ENCODE results near the gene CCDC148. TPM values are rescaled to one million over a fixed set of nuclear protein-coding genes. Genes with fewer than 3 reads are reported as not detected.

CCDC148 gene
- total RNA-seq, 4 donors from 2014 or later = not detected

DNA sequence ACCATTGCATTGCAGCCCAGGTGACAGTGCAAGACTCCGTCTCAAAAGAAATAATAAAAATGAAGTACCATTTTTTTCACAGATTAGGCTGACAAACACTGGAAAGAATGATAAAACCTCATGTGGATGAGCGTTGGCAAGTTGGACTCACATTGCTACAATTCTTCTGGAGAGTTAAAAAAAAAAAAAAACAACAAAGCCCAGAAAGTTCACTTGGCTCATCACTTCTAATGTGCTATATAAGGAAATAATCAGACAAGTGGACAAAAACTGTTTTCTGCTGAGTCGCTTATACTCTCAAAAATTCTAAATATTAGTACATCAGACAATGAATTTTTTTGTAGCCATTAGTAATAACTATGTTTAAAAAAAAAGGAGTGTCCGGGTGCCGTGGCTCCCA, 38.6 kb upstream of the CCDC148 start:
- no peak overlapping the region for H3K4me3 ChIP-seq
- H3K9me3 ChIP-seq = no peaks in the 10 kb centered on the region
- TF ChIP-seq POLR2A (IDR thresholded peaks at IDR 0.05) = no peak
- no peak for TF ChIP-seq CTCF (IDR thresholded peaks at IDR 0.05)
- no peaks in the 10 kb centered on the region for H3K27me3 ChIP-seq
- H3K27ac ChIP-seq = no peak overlapping the region
- H3K4me1 ChIP-seq = no peaks in the 10 kb centered on the region
- DNase-seq = no peak
- no peaks in the 10 kb centered on the region for H3K36me3 ChIP-seq

DNA sequence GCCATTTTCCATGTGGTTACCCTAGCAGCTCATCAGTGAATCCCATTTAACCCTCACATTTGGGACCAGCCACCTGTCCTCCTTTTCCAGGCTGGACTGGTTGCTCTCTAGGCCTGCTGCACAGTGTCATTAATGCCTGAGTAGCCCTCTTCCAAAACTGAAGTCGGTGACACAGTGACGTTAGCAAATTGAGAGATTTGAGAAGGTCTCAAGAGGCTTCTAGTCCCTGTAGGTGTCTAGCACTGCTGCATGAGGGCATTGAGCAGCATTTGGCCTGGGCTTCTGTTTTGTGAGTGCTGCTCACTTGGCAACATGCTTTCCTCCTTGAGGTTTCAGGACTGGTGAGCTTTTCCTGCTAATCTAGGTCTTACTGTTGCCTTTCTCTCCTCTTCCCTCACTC, 36.9 kb upstream of the CCDC148 start:
- Histone ChIP-seq H3K4me1 (no peaks in the 10 kb centered on the region), H3K27ac (no peak overlapping the region), H3K4me3 (no peak overlapping the region), H3K36me3 (no peaks in the 10 kb centered on the region), H3K9me3 (no peaks in the 10 kb centered on the region), H3K27me3 (no peaks in the 10 kb centered on the region)
- DNase-seq = no peak
- TF ChIP-seq CTCF (IDR thresholded peaks at IDR 0.05) = no peak
- no peak for TF ChIP-seq POLR2A (IDR thresholded peaks at IDR 0.05)

DNA sequence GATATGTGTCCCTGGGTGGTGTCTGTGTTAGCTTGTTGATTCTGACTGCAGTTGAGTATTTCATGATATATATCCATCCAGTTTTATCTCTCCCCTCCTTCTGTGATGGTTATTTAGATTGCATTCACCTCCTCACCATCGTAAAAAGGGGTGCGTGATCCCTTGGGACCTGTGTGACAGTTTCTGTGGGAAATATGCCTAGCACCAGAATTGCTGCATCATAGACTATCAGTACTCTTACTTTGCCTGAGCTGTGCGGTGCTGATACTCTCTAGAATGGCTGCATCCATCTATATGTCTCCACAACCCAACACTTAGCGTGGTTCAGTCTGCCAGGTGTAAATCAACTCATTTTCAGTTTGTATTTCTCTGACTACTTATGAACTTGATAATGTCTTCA, 34.5 kb upstream of the CCDC148 start:
- Histone ChIP-seq H3K4me3 (no peak overlapping the region), H3K27me3 (no peaks in the 10 kb centered on the region), H3K9me3 (no peaks in the 10 kb centered on the region), H3K36me3 (no peaks in the 10 kb centered on the region), H3K27ac (no peak overlapping the region), H3K4me1 (no peaks in the 10 kb centered on the region)
- no peak for TF ChIP-seq CTCF (IDR thresholded peaks at IDR 0.05)
- no peak for TF ChIP-seq POLR2A (IDR thresholded peaks at IDR 0.05)
- DNase-seq = no peak

DNA sequence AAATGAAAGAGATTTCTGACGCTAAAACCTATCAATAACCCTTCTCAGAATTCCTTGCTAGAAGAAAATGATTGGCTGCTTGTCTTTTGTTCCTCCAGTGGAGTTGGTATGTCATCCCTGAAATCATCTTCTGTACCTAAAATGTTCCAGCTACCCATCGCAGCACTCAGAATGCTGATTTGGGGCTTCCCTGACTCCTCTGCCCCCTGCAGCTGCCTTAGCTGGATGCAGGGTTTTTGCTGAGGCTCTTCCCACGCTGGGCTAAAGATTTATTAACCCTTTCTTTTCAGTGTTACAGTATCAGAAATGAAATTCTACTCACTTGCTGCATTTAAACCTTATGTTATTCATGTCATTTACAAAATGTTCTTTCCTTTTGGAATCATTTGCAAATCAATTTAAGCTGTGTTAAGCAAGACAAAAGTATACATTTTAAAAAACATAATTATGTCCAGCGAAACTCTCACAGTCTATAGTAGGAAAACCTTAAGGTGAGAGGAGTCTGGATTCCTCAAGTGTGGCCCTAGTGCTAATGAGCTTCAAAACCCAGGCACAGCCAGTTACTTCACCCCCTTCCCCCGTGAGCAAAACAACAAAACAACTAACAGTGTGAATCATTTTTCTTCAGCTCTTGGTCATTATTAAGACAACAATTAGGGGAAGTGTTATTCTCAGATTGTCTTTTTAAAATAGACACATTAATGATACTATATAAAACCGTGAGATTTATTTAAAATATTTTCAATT, 33.0 kb upstream of the CCDC148 start:
- H3K4me1 ChIP-seq = no peaks in the 10 kb centered on the region

GRCh38 chr2:158488442-158489216, 32.1 kb upstream of the CCDC148 start:
- Histone ChIP-seq H3K4me3 (no peak overlapping the region), H3K27me3 (no peaks in the 10 kb centered on the region)

More for the DNA sequence above, 33.0 kb upstream of the CCDC148 start:
- no peak for TF ChIP-seq CTCF (IDR thresholded peaks at IDR 0.05)
- no peak for TF ChIP-seq POLR2A (IDR thresholded peaks at IDR 0.05)
- no peak for DNase-seq
- Histone ChIP-seq H3K36me3 (no peaks in the 10 kb centered on the region), H3K9me3 (no peaks in the 10 kb centered on the region), H3K27me3 (no peaks in the 10 kb centered on the region), H3K4me3 (no peak overlapping the region), H3K27ac (no peak overlapping the region)

More at GRCh38 chr2:158488442-158489216, 32.1 kb upstream of the CCDC148 start:
- no peaks in the 10 kb centered on the region for H3K9me3 ChIP-seq
- TF ChIP-seq POLR2A (IDR thresholded peaks at IDR 0.05) (no peak), CTCF (IDR thresholded peaks at IDR 0.05) (no peak)
- H3K36me3 ChIP-seq = no peaks in the 10 kb centered on the region
- DNase-seq = no peak
- no peaks in the 10 kb centered on the region for H3K4me1 ChIP-seq
- H3K27ac ChIP-seq = no peak overlapping the region

All from Peyer's patch (tissue), 4 donors.